WTC11 (cell line): Measurements from ENCODE around the gene GINS1. TPM values are rescaled to one million over a fixed set of nuclear protein-coding genes. Genes with fewer than 3 reads are reported as not detected.

Experiments
- ATAC-seq: fragments of 200-7000 bp; cut with Tn5 transposase; 2 replicates; pipeline ENCODE4 v1.10.0; 2021; ENCODE audit warnings: mild to moderate bottlenecking, moderate library complexity
- CTCF ChIA-PET: fragments of 300-600 bp; sonication (Branson Sonifier 250); formaldehyde crosslinking; loops from one replicate; lab custom pipeline; 2021; ENCODE audit warnings: antibody characterized with exemption; lab: Charles Lee
- POLR2A ChIA-PET: fragments of 350-600 bp; sonication (Branson Sonifier 250); formaldehyde crosslinking; loops from one replicate; lab custom pipeline; 2021; ENCODE audit warnings: antibody characterized with exemption; lab: Charles Lee
- DNase-seq: peaks from one replicate; pipeline ENCODE4 v3.0.0; 2021; ENCODE audit warnings: low spot score
- H3K27ac Mint-ChIP-seq: 2 replicates; pipeline ENCODE4 v1.8.0; 2021; ENCODE audit warnings: mixed read lengths
- H3K27me3 Mint-ChIP-seq: 2 replicates; pipeline ENCODE4 v1.8.0; 2021; ENCODE audit warnings: low read depth, mild to moderate bottlenecking, moderate library complexity, mixed read lengths
- H3K36me3 Mint-ChIP-seq: 2 replicates; pipeline ENCODE4 v1.8.0; 2021; ENCODE audit warnings: mixed read lengths
- H3K4me1 Mint-ChIP-seq: 2 replicates; pipeline ENCODE4 v1.8.0; 2022; ENCODE audit warnings: mixed read lengths
- H3K4me3 Mint-ChIP-seq: 2 replicates; pipeline ENCODE4 v1.8.0; 2021; ENCODE audit warnings: mild to moderate bottlenecking, moderate library complexity, mixed read lengths
- H3K9me3 Mint-ChIP-seq: 2 replicates; pipeline ENCODE4 v1.8.0; 2021; ENCODE audit warnings: mixed read lengths
- E2F1 ChIP-seq: sonication (generic); formaldehyde crosslinking; IDR thresholded peaks from 2 replicates; pipeline ENCODE4 v1.8.0; 2022; ENCODE audit warnings: mild to moderate bottlenecking, missing genetic modification reagents
- E2F4 ChIP-seq: sonication (generic); formaldehyde crosslinking; IDR thresholded peaks from 2 replicates; pipeline ENCODE4 v1.8.1; 2022; ENCODE audit warnings: low read depth, mild to moderate bottlenecking, moderate library complexity, missing genetic modification reagents, borderline replicate concordance
- ELF4 ChIP-seq: sonication (generic); formaldehyde crosslinking; IDR thresholded peaks from 2 replicates; pipeline ENCODE4 v1.8.1; 2022; ENCODE audit warnings: low read depth, mild to moderate bottlenecking, moderate library complexity, missing genetic modification reagents
- FOXJ3 ChIP-seq: sonication (generic); formaldehyde crosslinking; IDR thresholded peaks from 2 replicates; pipeline ENCODE4 v1.9.0; 2021; ENCODE audit warnings: missing genetic modification reagents, mild to moderate bottlenecking, borderline replicate concordance
- FOXP1 ChIP-seq: sonication (generic); formaldehyde crosslinking; IDR thresholded peaks from 2 replicates; pipeline ENCODE4 v1.8.0; 2022; ENCODE audit warnings: missing genetic modification reagents, mild to moderate bottlenecking, moderate library complexity, borderline replicate concordance
- GABPB1 ChIP-seq: sonication (generic); formaldehyde crosslinking; IDR thresholded peaks from 2 replicates; pipeline ENCODE4 v1.8.1; 2023; ENCODE audit warnings: mild to moderate bottlenecking, missing genetic modification reagents
- GRHL2 ChIP-seq: fragments of 250-450 bp; sonication (Bioruptor Pico); IDR thresholded peaks from 2 replicates; pipeline ENCODE4 v1.8.0; 2022; ENCODE audit warnings: mild to moderate bottlenecking, moderate library complexity; ENCODE audit not compliant: insufficient replicate concordance, severe bottlenecking
- HMGXB4 ChIP-seq: sonication (generic); formaldehyde crosslinking; IDR thresholded peaks from 2 replicates; pipeline ENCODE4 v1.8.1; 2023; ENCODE audit warnings: mild to moderate bottlenecking, moderate library complexity, missing genetic modification reagents
- KAT7 ChIP-seq: sonication (generic); formaldehyde crosslinking; IDR thresholded peaks from 2 replicates; pipeline ENCODE4 v1.8.1; 2023; ENCODE audit warnings: missing genetic modification reagents, mild to moderate bottlenecking, borderline replicate concordance
- MAX ChIP-seq: sonication (generic); formaldehyde crosslinking; IDR thresholded peaks from 2 replicates; pipeline ENCODE4 v1.8.0; 2022; ENCODE audit warnings: mild to moderate bottlenecking, missing genetic modification reagents
- PREB ChIP-seq: sonication (generic); formaldehyde crosslinking; IDR thresholded peaks from 2 replicates; pipeline ENCODE4 v1.8.1; 2022; ENCODE audit warnings: mild to moderate bottlenecking, missing genetic modification reagents, moderate library complexity, borderline replicate concordance
- SOX15 ChIP-seq: fragments of 250-450 bp; sonication (Bioruptor Pico); IDR thresholded peaks from 2 replicates; pipeline ENCODE4 v1.9.0; 2021; ENCODE audit warnings: mild to moderate bottlenecking
- SP1 ChIP-seq: sonication (generic); formaldehyde crosslinking; conservative IDR thresholded peaks from 2 replicates; pipeline ENCODE4 v1.8.1; 2022; ENCODE audit warnings: missing genetic modification reagents
- TP53 ChIP-seq: sonication (generic); formaldehyde crosslinking; IDR thresholded peaks from 2 replicates; pipeline ENCODE4 v1.8.1; 2023; ENCODE audit warnings: mild to moderate bottlenecking, missing genetic modification reagents
- ZBTB43 ChIP-seq: sonication (generic); formaldehyde crosslinking; IDR thresholded peaks from 2 replicates; pipeline ENCODE4 v1.8.1; 2023; ENCODE audit warnings: mild to moderate bottlenecking, missing genetic modification reagents
- ZNF281 ChIP-seq: sonication (generic); formaldehyde crosslinking; IDR thresholded peaks from 2 replicates; pipeline ENCODE4 v1.8.0; 2023; ENCODE audit warnings: mild to moderate bottlenecking, missing genetic modification reagents
- ZNF317 ChIP-seq: sonication (generic); formaldehyde crosslinking; IDR thresholded peaks from 2 replicates; pipeline ENCODE4 v1.8.1; 2023; ENCODE audit warnings: low read depth, mild to moderate bottlenecking, moderate library complexity, missing genetic modification reagents, borderline replicate concordance
- ZNF423 ChIP-seq: fragments of 250-450 bp; sonication (Bioruptor Pico); IDR thresholded peaks from 2 replicates; pipeline ENCODE4 v2.1.2; 2022; ENCODE audit warnings: mild to moderate bottlenecking, moderate library complexity
- total RNA-seq: library from RNA; stranded (reverse); gene quantifications from 3 replicates; pipeline ENCODE4 v1.2.3, GENCODE V29; 2021

Gene GINS1
- total RNA-seq, 1 experiment from 2014 or later: 70.4 TPM

GRCh38 chr20:25389858-25390537 is 17.5 kb upstream of the GINS1 start:
- no peak overlapping the region; the same call in 1 of the 2 replicates for H3K27ac Mint-ChIP-seq
- H3K36me3 Mint-ChIP-seq: peaks cover 13% of the 10 kb centered on the region
- peak; percentile 51 for DNase-seq
- peaks cover 4% of the 10 kb centered on the region; the same call in 1 of the 2 replicates for H3K9me3 Mint-ChIP-seq
- ChIA-PET CTCF (interaction anchor here (1.0 kb wide), 3 partner anchors 9 to 94 kb away, joined by 4 to 14 read pairs (median 9); no protein-coding TSS in a partner anchor), POLR2A (interaction anchor here (1.7 kb wide), 1 partner anchor 17 kb away, joined by 11 read pairs; the partner anchor contains the start of gene GINS1)
- TF ChIP-seq ZNF317 (no peak), PREB (CRISPR knock-in tag) (0 out of 2 replicates have a peak, but pooled peaks have one; percentile 10), KAT7 (CRISPR knock-in tag) (peak; percentile 5; the same call in 1 of the 2 replicates), ZBTB43 (CRISPR knock-in tag) (no peak), ELF4 (0 out of 2 replicates have a peak, but pooled peaks have one; percentile 17), HMGXB4 (CRISPR knock-in tag) (0 out of 2 replicates have a peak, but pooled peaks have one; percentile 60)
- ATAC-seq: peak; percentile 33
- H3K4me1 Mint-ChIP-seq: peaks cover 12% of the 10 kb centered on the region
- no peaks in the 10 kb centered on the region for H3K27me3 Mint-ChIP-seq
- peak overlapping the region; percentile 86 for H3K4me3 Mint-ChIP-seq

GRCh38 chr20:25390538-25391528 is 16.6 kb upstream of the GINS1 start, which contains the start of gene ABHD12:
Gene ABHD12 (minus strand): TSS chr20:25390835. CDS start chr20:25390703, 132 bp downstream.
- CTCF ChIA-PET: interaction anchor here (0.6 to 1.7 kb wide), 11 partner anchors 8 to 415 kb away, joined by 3 to 14 read pairs (median 4); partner anchors contain the start of genes GINS1 and PYGB
- H3K9me3 Mint-ChIP-seq: peaks cover 4% of the 10 kb centered on the region; the same call in 1 of the 2 replicates
- H3K4me3 Mint-ChIP-seq: peak within 1 kb of the TSS; percentile 86
- no peaks in the 10 kb centered on the region for H3K27me3 Mint-ChIP-seq
- H3K27ac Mint-ChIP-seq: peak within 1 kb of the TSS; percentile 95
- POLR2A ChIA-PET: interaction anchor here (0.6 to 1.7 kb wide), 2 partner anchors 16 to 308 kb away, joined by 4 to 11 read pairs; partner anchors contain the start of gene GINS1
- peaks cover 10% of the 10 kb centered on the region for H3K36me3 Mint-ChIP-seq
- H3K4me1 Mint-ChIP-seq: peaks cover 12% of the 10 kb centered on the region
- DNase-seq: peak; percentile 97
- ATAC-seq: peak; percentile 93
- TF ChIP-seq TP53 (CRISPR knock-in tag) (peak; percentile 56; the same call in 1 of the 2 replicates), GRHL2 (CRISPR knock-in tag) (no peak), ZNF423 (CRISPR knock-in tag) (no peak), ZNF317 (no peak), E2F4 (CRISPR knock-in tag) (no peak), SP1 (CRISPR knock-in tag) (peak; percentile 85), SOX15 (no peak), FOXJ3 (CRISPR knock-in tag) (no peak), E2F1 (CRISPR knock-in tag) (no peak), GABPB1 (CRISPR knock-in tag) (peak; percentile 74), ZNF281 (CRISPR knock-in tag) (peak; percentile 62; the same call in 1 of the 2 replicates), MAX (CRISPR knock-in tag) (no peak; the same call in 1 of the 2 replicates), FOXP1 (no peak)
